ENCODE results near the gene AKAP13.

DNA sequence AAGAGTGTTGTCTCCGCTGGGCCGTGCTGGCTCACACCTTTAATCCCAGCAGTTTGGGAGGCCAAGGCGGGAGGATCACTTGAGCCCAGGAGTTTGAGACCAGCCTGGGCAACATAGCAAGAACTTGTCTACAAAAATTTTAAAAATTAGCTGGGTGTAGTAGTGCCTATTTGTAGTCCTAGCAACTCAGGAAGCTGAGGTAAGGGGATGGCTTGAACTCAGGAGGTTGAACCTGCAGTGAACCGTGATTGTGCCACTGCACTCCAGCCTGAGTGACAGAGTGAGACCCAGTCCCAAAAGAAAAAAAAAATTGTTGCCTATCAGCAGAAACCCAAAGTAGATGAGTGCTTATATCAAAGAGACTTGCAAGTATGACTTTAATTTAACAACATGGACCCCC lies 12.7 kb upstream of the AKAP13 start:
- TF ChIP-seq, protein P1, sequence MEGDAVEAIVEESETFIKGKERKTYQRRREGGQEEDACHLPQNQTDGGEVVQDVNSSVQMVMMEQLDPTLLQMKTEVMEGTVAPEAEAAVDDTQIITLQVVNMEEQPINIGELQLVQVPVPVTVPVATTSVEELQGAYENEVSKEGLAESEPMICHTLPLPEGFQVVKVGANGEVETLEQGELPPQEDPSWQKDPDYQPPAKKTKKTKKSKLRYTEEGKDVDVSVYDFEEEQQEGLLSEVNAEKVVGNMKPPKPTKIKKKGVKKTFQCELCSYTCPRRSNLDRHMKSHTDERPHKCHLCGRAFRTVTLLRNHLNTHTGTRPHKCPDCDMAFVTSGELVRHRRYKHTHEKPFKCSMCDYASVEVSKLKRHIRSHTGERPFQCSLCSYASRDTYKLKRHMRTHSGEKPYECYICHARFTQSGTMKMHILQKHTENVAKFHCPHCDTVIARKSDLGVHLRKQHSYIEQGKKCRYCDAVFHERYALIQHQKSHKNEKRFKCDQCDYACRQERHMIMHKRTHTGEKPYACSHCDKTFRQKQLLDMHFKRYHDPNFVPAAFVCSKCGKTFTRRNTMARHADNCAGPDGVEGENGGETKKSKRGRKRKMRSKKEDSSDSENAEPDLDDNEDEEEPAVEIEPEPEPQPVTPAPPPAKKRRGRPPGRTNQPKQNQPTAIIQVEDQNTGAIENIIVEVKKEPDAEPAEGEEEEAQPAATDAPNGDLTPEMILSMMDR (IDR thresholded peaks at IDR 0.05; ENCODE audit: insufficient read depth, low read length, poor library complexity, severe bottlenecking), result no peak
- no peak for TF ChIP-seq EZH2phosphoT487 (conservative IDR thresholded peaks at IDR 0.05; ENCODE audit: low read length)

Data from SU-DHL-6 (cell line).